Mucosa of stomach (tissue), 1 donor: ENCODE measurements around the gene SCLY.
"Not testable (repeated sequence)": the region's sequence is repeated elsewhere in the genome, so short reads cannot be mapped to it uniquely, and the experiment has no call there.

Experiments
- H3K27me3 ChIP-seq: one replicate; pipeline ENCODE4 v1.7.0; 2013; ENCODE audit warnings: mild to moderate bottlenecking, low read length; ENCODE audit not compliant: control insufficient read depth, insufficient read depth
- H3K36me3 ChIP-seq: one replicate; pipeline ENCODE4 v1.7.0; 2013; ENCODE audit warnings: low read length; ENCODE audit not compliant: control insufficient read depth, insufficient read depth
- H3K4me1 ChIP-seq: one replicate; pipeline ENCODE4 v1.7.0; 2013; ENCODE audit warnings: mild to moderate bottlenecking, low read length; ENCODE audit not compliant: control insufficient read depth, insufficient read depth
- H3K4me3 ChIP-seq: one replicate; pipeline ENCODE4 v1.7.0; 2013; ENCODE audit warnings: low read length
- H3K9ac ChIP-seq: one replicate; pipeline ENCODE4 v1.7.0; 2013; ENCODE audit warnings: mild to moderate bottlenecking, low read length, moderate library complexity
- H3K9me3 ChIP-seq: one replicate; pipeline ENCODE4 v1.7.0; 2013; ENCODE audit warnings: mild to moderate bottlenecking, low read length, moderate library complexity; ENCODE audit not compliant: control insufficient read depth
- donor health status: Pancreatic carcinoma.

Gene SCLY

GRCh38 chr2:238114851-238115660, 54.3 kb downstream of the SCLY start:
- no peak overlapping the region for H3K4me3 ChIP-seq
- H3K27me3 ChIP-seq, result peaks cover 3% of the 10 kb centered on the region
- H3K9ac ChIP-seq, result no peak overlapping the region

DNA sequence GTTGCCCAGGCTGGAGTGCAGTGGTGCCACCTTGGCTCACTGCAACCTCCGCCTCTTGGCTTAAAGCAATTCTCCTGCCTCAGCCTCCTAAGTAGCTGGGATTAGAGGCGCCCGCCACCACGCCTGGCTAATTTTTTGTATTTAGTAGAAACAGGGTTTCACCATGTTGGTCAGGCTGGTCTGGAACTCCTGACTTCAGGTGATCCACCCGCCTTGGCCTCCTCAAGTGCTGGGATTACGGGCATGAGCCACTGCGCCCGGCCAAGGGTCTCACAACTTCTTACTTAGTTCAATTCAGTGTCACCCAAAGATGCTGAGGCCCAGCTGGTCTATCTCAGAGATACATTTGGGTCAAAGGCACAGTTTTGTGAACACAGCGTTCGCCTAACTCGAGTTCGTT, 54.9 kb downstream of the SCLY start:
- H3K9ac ChIP-seq, H3K4me3 ChIP-seq, H3K9me3 ChIP-seq, H3K27me3 ChIP-seq, H3K4me1 ChIP-seq, H3K36me3 ChIP-seq: not testable (repeated sequence)

More at GRCh38 chr2:238114851-238115660, 54.3 kb downstream of the SCLY start:
- Histone ChIP-seq H3K9me3 (no peaks in the 10 kb centered on the region), H3K4me1 (no peaks in the 10 kb centered on the region), H3K36me3 (no peaks in the 10 kb centered on the region)

DNA sequence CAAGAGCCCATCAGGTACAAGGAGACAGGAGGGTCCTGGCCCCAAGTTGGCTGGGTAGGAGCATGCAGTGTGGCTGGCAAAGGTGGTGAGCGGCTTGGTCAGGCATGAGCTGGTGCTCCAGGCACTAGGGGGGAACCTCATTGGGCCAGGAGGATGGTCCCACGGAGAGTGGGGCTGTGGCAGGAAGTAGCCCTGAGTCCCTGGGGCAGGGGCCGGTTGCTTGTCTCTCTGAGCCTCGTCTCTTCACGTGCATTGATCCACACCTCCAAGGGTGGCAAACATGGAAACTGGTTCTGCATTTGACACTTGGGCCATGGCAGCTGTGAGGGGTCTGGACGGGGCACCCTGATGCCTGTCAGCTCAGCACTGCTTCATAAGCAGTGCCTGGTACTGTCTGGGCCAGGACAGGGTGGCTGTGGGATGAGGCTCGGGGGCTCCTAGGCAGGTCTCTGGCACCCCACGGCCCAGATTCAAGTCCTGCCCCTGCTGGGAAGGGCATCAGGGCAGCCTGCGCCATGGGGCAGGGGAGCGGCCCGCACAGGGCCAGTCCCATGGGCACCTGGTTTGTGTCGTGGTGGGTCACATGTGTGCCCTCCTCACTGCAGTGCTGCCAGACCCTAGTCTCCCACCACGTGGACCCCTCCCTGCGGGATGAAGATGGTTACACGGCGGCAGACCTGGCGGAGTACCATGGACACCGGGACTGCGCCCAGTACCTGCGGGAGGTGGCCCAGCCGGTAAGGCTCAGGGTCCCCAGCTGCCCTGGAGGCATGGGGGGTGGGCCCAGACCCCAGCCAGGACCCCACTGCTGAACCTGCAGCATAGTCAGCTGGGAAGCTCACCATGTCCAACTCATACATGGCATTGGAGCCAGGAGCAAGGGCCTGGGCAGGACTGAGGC, 55.7 kb downstream of the SCLY start:
- Histone ChIP-seq H3K27me3 (peaks cover 5% of the 10 kb centered on the region), H3K36me3 (no peaks in the 10 kb centered on the region), H3K9ac (no peak overlapping the region), H3K4me1 (no peaks in the 10 kb centered on the region), H3K9me3 (no peaks in the 10 kb centered on the region), H3K4me3 (no peak overlapping the region)

GRCh38 chr2:238117199-238118154, 56.7 kb downstream of the SCLY start:
- Histone ChIP-seq H3K4me1 (no peaks in the 10 kb centered on the region), H3K36me3 (no peaks in the 10 kb centered on the region), H3K4me3 (no peak overlapping the region), H3K9me3 (no peaks in the 10 kb centered on the region), H3K27me3 (peaks cover 5% of the 10 kb centered on the region), H3K9ac (no peak overlapping the region)

DNA sequence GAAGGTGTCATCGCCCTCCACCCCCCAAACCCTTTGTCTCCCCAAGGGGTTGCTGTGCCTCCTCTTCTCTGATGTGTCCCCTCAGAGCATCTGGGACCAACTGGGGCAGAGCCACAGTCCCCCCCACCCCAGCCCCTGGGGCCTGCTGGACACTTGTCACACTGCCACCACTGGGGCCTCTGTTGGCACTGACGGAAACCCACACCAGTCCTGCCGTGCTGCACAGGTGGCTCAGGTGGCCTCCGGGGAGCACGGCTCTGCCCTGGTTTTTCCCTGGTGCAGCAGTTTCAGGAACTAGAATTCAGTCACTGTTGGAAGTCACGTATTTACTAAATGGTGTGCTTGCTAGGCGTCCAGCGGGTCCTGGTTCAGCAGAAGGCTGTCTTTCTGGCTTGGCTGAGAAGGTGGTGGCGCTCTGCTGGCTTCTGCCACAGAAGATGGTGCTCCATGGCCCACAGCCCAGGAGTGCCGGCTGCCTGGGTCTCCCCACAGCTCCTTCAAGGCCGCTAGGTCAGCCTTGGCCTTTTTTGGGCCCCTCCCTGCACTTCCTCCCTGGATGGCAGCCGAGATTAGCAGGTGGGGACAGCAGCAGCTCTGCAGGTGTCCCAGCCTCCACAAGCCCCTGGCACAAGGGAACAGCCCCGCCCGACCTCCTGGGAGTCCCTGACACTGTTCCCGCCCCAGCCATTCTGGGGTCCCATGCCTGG, 59.1 kb downstream of the SCLY start:
- H3K27me3 ChIP-seq, result peaks cover 5% of the 10 kb centered on the region
- H3K36me3 ChIP-seq, result no peaks in the 10 kb centered on the region
- H3K4me3 ChIP-seq, result no peak overlapping the region
- H3K9me3 ChIP-seq, result no peaks in the 10 kb centered on the region
- H3K4me1 ChIP-seq, result no peaks in the 10 kb centered on the region
- H3K9ac ChIP-seq, result no peak overlapping the region

- no peaks in the 10 kb centered on the region for H3K9me3 ChIP-seq
- peaks cover 5% of the 10 kb centered on the region for H3K27me3 ChIP-seq
- H3K4me3 ChIP-seq, result no peak overlapping the region
- no peaks in the 10 kb centered on the region for H3K36me3 ChIP-seq
- H3K4me1 ChIP-seq, result no peaks in the 10 kb centered on the region
- H3K9ac ChIP-seq, result no peak overlapping the region
Observed at GRCh38 chr2:238120463-238121298, 59.9 kb downstream of the SCLY start.

GRCh38 chr2:238121511-238122286, 60.9 kb downstream of the SCLY start:
- H3K4me3 ChIP-seq, result no peak overlapping the region
- no peak overlapping the region for H3K9ac ChIP-seq
- H3K4me1 ChIP-seq, result no peaks in the 10 kb centered on the region
- H3K9me3 ChIP-seq, result no peaks in the 10 kb centered on the region
- peaks cover 5% of the 10 kb centered on the region for H3K27me3 ChIP-seq
- H3K36me3 ChIP-seq, result no peaks in the 10 kb centered on the region

DNA sequence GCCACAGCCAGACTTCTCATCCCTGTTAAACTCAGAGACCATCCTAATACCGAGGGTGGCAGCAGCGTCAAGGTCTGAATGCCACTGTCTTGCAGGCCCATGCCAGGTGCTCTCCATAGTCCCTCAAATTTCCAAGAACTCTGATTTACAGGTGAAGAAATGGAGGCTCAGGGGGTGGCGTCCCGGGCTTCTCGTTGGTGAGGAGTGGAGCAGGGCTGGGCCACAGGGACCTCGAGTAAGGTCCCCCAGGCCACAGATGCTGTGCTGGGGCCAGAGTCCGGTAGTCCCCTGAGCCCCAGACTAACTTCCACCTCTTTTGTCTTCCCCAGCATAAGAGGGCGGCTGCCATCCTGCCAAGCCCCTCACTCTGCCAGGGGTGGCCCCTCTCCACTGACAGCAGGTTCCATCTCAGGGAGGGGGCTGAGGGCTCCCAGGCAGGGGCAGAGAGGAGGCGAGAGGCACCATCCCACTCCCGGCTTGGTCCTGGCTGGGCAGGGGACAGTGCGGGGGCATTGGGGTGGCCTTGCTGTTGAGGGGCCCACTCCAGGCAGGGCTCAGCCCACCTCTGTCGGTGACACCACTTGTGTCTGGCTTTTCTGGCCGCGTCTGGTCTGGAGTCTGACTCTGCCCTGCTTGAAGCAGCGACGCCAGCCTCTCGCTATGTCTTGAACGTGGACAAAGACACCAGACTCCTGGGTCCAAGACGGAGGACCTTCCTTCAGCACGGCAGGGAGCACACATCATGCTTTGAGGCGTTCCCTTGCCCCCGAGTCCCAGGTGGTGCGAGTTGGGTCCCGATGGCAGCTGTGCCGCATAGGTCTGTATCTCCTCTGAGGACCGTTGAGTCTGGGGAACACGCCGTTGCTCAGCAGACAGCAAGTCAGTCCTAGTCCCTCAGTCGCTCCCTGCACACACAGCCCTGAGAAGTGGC, 61.8 kb downstream of the SCLY start:
- H3K4me1 ChIP-seq, result peaks cover 6% of the 10 kb centered on the region
- no peaks in the 10 kb centered on the region for H3K36me3 ChIP-seq
- H3K9ac ChIP-seq, result no peak overlapping the region
- H3K27me3 ChIP-seq, result peaks cover 5% of the 10 kb centered on the region
- H3K4me3 ChIP-seq, result no peak overlapping the region
- H3K9me3 ChIP-seq, result no peaks in the 10 kb centered on the region

- Histone ChIP-seq H3K9me3 (no peaks in the 10 kb centered on the region), H3K27me3 (peaks cover 5% of the 10 kb centered on the region), H3K4me1 (peaks cover 6% of the 10 kb centered on the region), H3K9ac (no peak overlapping the region), H3K4me3 (no peak overlapping the region), H3K36me3 (no peaks in the 10 kb centered on the region)
Observed at GRCh38 chr2:238123218-238123971, 62.6 kb downstream of the SCLY start.
